Measurements from ENCODE around the gene SLC7A10. TPM values are rescaled to one million over a fixed set of nuclear protein-coding genes. Genes with fewer than 3 reads are reported as not detected.

The SLC7A10 gene
- total RNA-seq, 2 experiments from 2014 or later, result not detected

DNA sequence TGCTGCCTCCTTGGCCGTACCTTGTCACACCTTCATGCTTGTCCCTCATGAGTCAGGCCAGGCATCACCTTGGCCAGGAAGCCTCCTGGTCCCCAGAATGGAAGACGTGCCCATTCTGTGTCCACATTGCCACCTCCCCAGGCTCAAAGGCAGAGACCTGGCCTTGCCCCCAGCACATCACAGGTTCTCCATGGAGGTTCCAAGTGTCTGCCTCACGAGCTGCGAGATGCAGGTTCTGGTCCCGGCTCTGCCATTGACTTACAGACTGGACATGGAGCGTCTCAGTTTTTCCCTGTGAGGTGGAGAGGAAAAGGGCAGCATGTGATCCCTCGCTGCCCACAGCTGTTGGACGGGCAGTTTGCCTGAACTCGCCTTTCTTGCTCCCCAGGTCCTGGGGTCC lies 9.1 kb upstream of the SLC7A10 start:
- POLR2A ChIA-PET, result no interaction called here
- BruUV-seq (replicated peaks), result no TSS peak
- intact Hi-C loops (cut with micrococcal nuclease; ENCODE audit: unreplicated experiment), result loop anchor here (10.0 kb wide), 1 partner anchor 540 kb away; no protein-coding TSS in a partner anchor

DNA sequence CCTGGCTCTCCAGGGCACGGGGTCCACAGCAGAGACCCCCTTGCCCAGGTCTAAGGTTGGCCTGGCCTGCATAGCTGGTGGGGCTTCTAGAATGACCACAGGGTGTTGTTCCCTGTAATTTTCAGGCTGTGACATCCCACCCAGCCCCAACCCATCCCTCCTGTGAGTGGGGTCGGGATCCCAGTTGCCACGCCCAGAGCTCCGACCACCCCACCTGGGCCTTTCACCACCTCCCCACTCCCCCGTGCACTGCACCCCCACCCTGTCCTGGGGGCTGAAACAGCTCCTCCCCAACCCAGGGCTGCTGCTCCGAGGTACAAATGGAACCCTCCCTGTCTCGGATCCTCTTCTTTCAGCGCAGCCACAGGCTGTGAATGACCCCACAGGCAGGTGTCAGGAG lies 8.4 kb upstream of the SLC7A10 start:
- intact Hi-C loops (cut with micrococcal nuclease; ENCODE audit: unreplicated experiment), result loop anchor here (10.0 kb wide), 1 partner anchor 541 kb away; no protein-coding TSS in a partner anchor
- H4K20me1 ChIP-seq (ENCODE audit: insufficient read depth, low read length), result no peaks in the 10 kb centered on the region
- CTCF ChIA-PET (ENCODE audit: unreplicated experiment), result no interaction called here
- H2AFZ ChIP-seq (ENCODE audit: low read length), result no peak overlapping the region
- H3K9me3 ChIP-seq (ENCODE audit: low read length), result no peaks in the 10 kb centered on the region
- POLR2A ChIA-PET, result no interaction called here
- no TSS peak for BruUV-seq (replicated peaks)
- H3K36me3 ChIP-seq (ENCODE audit: insufficient read depth, low read length), result no peaks in the 10 kb centered on the region
- H3K27ac ChIP-seq (ENCODE audit: low read depth, low read length, poor library complexity, severe bottlenecking), result no peak overlapping the region
- H3K4me3 ChIP-seq (ENCODE audit: low read depth, low read length, poor library complexity, severe bottlenecking), result no peak overlapping the region
- H3K4me2 ChIP-seq (ENCODE audit: low read length), result no peak overlapping the region
- H3K4me1 ChIP-seq (ENCODE audit: insufficient read depth, low read length, poor library complexity, severe bottlenecking), result no peaks in the 10 kb centered on the region
- H3K9me2 ChIP-seq (ENCODE audit: insufficient read depth, low read length), result no peaks in the 10 kb centered on the region
- no peaks in the 10 kb centered on the region for H3K79me2 ChIP-seq (ENCODE audit: insufficient read depth, low read depth, low read length)
- no peak for DNase-seq (ENCODE audit: low spot score)
- TF ChIP-seq, protein P1, sequence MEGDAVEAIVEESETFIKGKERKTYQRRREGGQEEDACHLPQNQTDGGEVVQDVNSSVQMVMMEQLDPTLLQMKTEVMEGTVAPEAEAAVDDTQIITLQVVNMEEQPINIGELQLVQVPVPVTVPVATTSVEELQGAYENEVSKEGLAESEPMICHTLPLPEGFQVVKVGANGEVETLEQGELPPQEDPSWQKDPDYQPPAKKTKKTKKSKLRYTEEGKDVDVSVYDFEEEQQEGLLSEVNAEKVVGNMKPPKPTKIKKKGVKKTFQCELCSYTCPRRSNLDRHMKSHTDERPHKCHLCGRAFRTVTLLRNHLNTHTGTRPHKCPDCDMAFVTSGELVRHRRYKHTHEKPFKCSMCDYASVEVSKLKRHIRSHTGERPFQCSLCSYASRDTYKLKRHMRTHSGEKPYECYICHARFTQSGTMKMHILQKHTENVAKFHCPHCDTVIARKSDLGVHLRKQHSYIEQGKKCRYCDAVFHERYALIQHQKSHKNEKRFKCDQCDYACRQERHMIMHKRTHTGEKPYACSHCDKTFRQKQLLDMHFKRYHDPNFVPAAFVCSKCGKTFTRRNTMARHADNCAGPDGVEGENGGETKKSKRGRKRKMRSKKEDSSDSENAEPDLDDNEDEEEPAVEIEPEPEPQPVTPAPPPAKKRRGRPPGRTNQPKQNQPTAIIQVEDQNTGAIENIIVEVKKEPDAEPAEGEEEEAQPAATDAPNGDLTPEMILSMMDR (conservative IDR thresholded peaks at IDR 0.05; ENCODE audit: low read length), result no peak
- no peak for TF ChIP-seq EZH2phosphoT487 (IDR thresholded peaks at IDR 0.05; ENCODE audit: borderline replicate concordance, low read depth, low read length)

More for the DNA sequence above, 9.1 kb upstream of the SLC7A10 start:
- DNase-seq (ENCODE audit: low spot score), result no peak
- Histone ChIP-seq H3K9me3 (ENCODE audit: low read length) (no peaks in the 10 kb centered on the region), H3K9me2 (ENCODE audit: insufficient read depth, low read length) (no peaks in the 10 kb centered on the region), H4K20me1 (ENCODE audit: insufficient read depth, low read length) (no peaks in the 10 kb centered on the region), H3K4me1 (ENCODE audit: insufficient read depth, low read length, poor library complexity, severe bottlenecking) (no peaks in the 10 kb centered on the region), H3K27ac (ENCODE audit: low read depth, low read length, poor library complexity, severe bottlenecking) (no peak overlapping the region), H3K36me3 (ENCODE audit: insufficient read depth, low read length) (no peaks in the 10 kb centered on the region), H3K79me2 (ENCODE audit: insufficient read depth, low read depth, low read length) (no peaks in the 10 kb centered on the region), H2AFZ (ENCODE audit: low read length) (no peak overlapping the region), H3K4me3 (ENCODE audit: low read depth, low read length, poor library complexity, severe bottlenecking) (no peak overlapping the region), H3K4me2 (ENCODE audit: low read length) (no peak overlapping the region)
- TF ChIP-seq EZH2phosphoT487 (IDR thresholded peaks at IDR 0.05; ENCODE audit: borderline replicate concordance, low read depth, low read length), result no peak
- TF ChIP-seq, protein P1 (conservative IDR thresholded peaks at IDR 0.05; ENCODE audit: low read length), result no peak
- CTCF ChIA-PET (ENCODE audit: unreplicated experiment), result no interaction called here

DNA sequence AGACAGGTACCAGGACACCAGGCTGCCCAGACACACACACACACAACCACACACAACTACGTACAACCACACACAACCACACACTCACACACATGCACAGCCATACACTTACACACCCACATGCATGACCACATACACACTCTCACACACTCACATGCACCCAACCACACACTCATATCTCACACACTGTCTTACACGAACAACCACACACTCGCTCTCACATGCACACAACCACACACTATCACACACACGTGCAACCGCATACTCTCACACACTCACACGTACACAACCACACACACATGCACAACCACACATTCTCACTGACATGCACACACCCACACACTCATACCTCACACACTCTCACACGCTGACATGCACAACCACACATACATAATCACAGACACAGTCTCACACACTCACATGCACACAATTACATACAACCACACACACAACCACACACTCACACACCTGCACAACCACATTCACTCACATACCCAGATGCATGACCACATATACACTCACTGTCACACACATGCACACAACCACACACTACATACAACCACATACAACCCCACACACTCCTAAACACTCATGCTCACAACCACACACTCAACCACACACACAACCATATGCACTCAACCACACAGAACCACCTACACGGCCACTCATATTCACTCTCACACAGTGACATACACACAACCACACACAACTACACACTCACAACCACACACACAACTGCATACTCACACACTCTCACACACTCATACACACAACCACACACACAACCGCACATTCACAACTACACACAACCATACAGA lies 7.6 kb upstream of the SLC7A10 start:
- BruUV-seq (replicated peaks), result no TSS peak
- H3K27ac ChIP-seq (ENCODE audit: low read depth, low read length, poor library complexity, severe bottlenecking), result no peak overlapping the region
- H3K36me3 ChIP-seq (ENCODE audit: insufficient read depth, low read length), result no peaks in the 10 kb centered on the region
- ChIA-PET POLR2A (no interaction called here), CTCF (ENCODE audit: unreplicated experiment) (no interaction called here)
- no peaks in the 10 kb centered on the region for H3K9me2 ChIP-seq (ENCODE audit: insufficient read depth, low read length)
- no peak overlapping the region for H2AFZ ChIP-seq (ENCODE audit: low read length)
- H3K9me3 ChIP-seq (ENCODE audit: low read length), result 0 out of 2 replicates have a peak, but pooled peaks cover 6% of the 10 kb centered on the region
- TF ChIP-seq, protein P1 (conservative IDR thresholded peaks at IDR 0.05; ENCODE audit: low read length), result no peak
- no peak for TF ChIP-seq EZH2phosphoT487 (IDR thresholded peaks at IDR 0.05; ENCODE audit: borderline replicate concordance, low read depth, low read length)
- DNase-seq (ENCODE audit: low spot score), result no peak
- no peaks in the 10 kb centered on the region for H3K79me2 ChIP-seq (ENCODE audit: insufficient read depth, low read depth, low read length)
- H4K20me1 ChIP-seq (ENCODE audit: insufficient read depth, low read length), result no peaks in the 10 kb centered on the region
- H3K4me2 ChIP-seq (ENCODE audit: low read length), result no peak overlapping the region
- intact Hi-C loops (cut with micrococcal nuclease; ENCODE audit: unreplicated experiment), result loop anchor here (10.0 kb wide), 1 partner anchor 542 kb away; no protein-coding TSS in a partner anchor
- H3K4me1 ChIP-seq (ENCODE audit: insufficient read depth, low read length, poor library complexity, severe bottlenecking), result no peaks in the 10 kb centered on the region
- no peak overlapping the region for H3K4me3 ChIP-seq (ENCODE audit: low read depth, low read length, poor library complexity, severe bottlenecking)
